NCI-H1417 (cell line): ENCODE results near the gene LCE1B.

ENCODE experiments used
- DNase-seq, 3 experiments: peaks; one replicate each; lab custom pipeline; 2025; lab: John Stamatoyannopoulos, UW

The LCE1B gene

DNA sequence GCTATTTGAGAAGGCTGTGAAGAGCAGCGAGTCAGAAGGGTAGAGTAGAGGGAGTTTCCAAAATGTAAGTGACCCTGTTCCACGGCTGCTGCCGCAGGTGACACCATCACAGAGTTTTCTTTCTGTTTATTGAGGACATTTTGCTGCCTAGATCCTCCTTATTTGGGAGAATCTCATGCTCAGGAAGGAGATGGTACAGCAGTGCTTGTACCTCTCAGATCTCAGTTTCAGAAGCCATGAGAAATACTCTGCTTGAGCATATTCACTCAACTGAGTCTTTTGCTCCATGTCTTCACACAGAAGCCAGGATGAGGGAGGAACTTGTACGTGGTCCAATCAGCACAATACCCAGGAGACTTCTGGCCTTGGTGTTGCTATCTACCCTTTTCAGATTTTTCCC lies 49.6 kb downstream of the LCE1B start:
- no peak for DNase-seq
